Measurements from ENCODE around the gene KRT33A.

GRCh38 chr17:41322903-41323895 lies 27.4 kb downstream of the KRT33A start:
- TF ChIP-seq CTCF (IDR thresholded peaks at IDR 0.05; ENCODE audit: low read length) (no peak), EZH2 (optimal IDR thresholded peaks at IDR 0.05; ENCODE audit: low read depth, low read length) (no peak), EZH2phosphoT487 (IDR thresholded peaks at IDR 0.05; ENCODE audit: low read length) (no peak)

Measured in MM.1S (cell line).